Heart right ventricle (tissue), 16 donors: Measurements from ENCODE around the gene ZNF469. TPM values are rescaled to one million over a fixed set of nuclear protein-coding genes. Genes with fewer than 3 reads are reported as not detected.

Experiments
- ATAC-seq, 8 donors: fragments of 200-7000 bp; cut with Tn5 transposase; one replicate each; pipeline ENCODE4 v1.9.1; 2020; ENCODE audit warnings: mild to moderate bottlenecking in 8 of 8, moderate library complexity in 8 of 8, moderate number of reproducible peaks in 1 of 8
- DNase-seq, 2 donors: peaks; one replicate each; pipeline ENCODE4 v3.0.0-alpha.2; 2020
- H3K27ac ChIP-seq, 10 donors: fragments of 200-600 bp; sonication (generic) in 2 of 10; one replicate each; pipeline versions ENCODE4 v1.5.0 to v1.8.0; 2020 to 2022; ENCODE audit warnings: mild to moderate bottlenecking in 3 of 10
- H3K27me3 ChIP-seq, 7 donors: fragments of 200-600 bp; one replicate each; pipeline ENCODE4 v1.8.0; 2021 to 2022; ENCODE audit warnings: mild to moderate bottlenecking in 2 of 7
- H3K36me3 ChIP-seq, 9 donors: fragments of 200-600 bp; sonication (generic) in 1 of 9; one replicate each; pipeline versions ENCODE4 v1.5.0 to v1.8.0; 2020 to 2022; ENCODE audit warnings: mild to moderate bottlenecking in 2 of 9
- H3K4me1 ChIP-seq, 9 donors: fragments of 200-600 bp; sonication (generic) in 1 of 9; one replicate each; pipeline versions ENCODE4 v1.5.0 to v1.8.0; 2020 to 2022; ENCODE audit warnings: mild to moderate bottlenecking in 4 of 9
- H3K4me3 ChIP-seq, 10 donors: fragments of 200-600 bp; sonication (generic) in 2 of 10; one replicate each; pipeline versions ENCODE4 v1.5.0 to v1.8.0; 2020 to 2022; ENCODE audit warnings: mild to moderate bottlenecking in 7 of 10, moderate library complexity in 2 of 10
- H3K9me3 ChIP-seq, 11 donors: fragments of 200-600 bp in 10 of 11; sonication (generic) in 2 of 11; one replicate each; pipeline versions ENCODE4 v1.5.0 to v1.8.0; 2013 to 2022; ENCODE audit warnings: mild to moderate bottlenecking in 2 of 11, control low read depth in 1 of 11, moderate library complexity in 1 of 11
- CTCF ChIP-seq, 9 donors: fragments of 200-600 bp; sonication (generic) in 2 of 9; IDR thresholded peaks; one replicate each; pipeline versions ENCODE4 v1.5.0 to v1.8.0; 2021 to 2022; ENCODE audit warnings: antibody characterized with exemption in 9 of 9, mild to moderate bottlenecking in 5 of 9, moderate library complexity in 1 of 9
- WGBS, 2 donors: extraction: QIAGEN DNeasy Blood & Tissue Kit; methylation state at CpG; one replicate each; pipeline ENCODE4 v1.1.7; 2013; ENCODE audit warnings: inconsistent platforms in 1 of 2; 5-methylcytosine and 5-hydroxymethylcytosine counted together
- intact Hi-C, 10 donors: fragments of 100-400 bp; cut with DNase I; formaldehyde crosslinking; loops; one replicate each; pipeline versions ENCODE4 v1.11.1 to v1.14.2; 2022
- polyA plus RNA-seq, 2 donors: library from polyadenylated mRNA; stranded (reverse); fragments of 200-250 nt; gene quantifications; one replicate each; pipeline ENCODE4 v1.2.3, GENCODE V29; 2013
- total RNA-seq, 10 donors: library from RNA; stranded (reverse); fragmentation: NEBNext Ultra II Directional in 3 of 10; extraction: Animal tissue kit (Norgen Biotek cat#: 25700) in 3 of 10; gene quantifications; one replicate each; pipeline versions ENCODE4 v1.2.1 to v1.2.4, GENCODE V29; 2021 to 2023
- donor health status: Arrhythmogenic right ventricular cardiomyopathy.
- donor health status: ischemic (EF 13 %, LVEDD 7.1; RV severe dilation, severe dysfunction).
- donor health status: healthy with polysubstance abuse.
- donor health status: DM: no; HTN: yes; CAD: no.
- donor health status: DM: no; HTN: no; CAD: no.
- donor health status: ischemic (EF 25% LVEDD 6.9; RV normal size, moderate dysfunction).
- donor health status: ischemic (EF 25% LVEDD 5.7; RV mildly dilated, moderate dysfunction).
- donor health status: healthy.
- donor health status: DM: yes; HTN: yes; CAD: no.
- donor health status: Ischemic cardiomyopathy.
- donor health status: ischemic (EF 35%, LVEDD 5.7; RV mildly dilated, moderate dysfunction).
- donor health status: nonischemic (EF 11% LVEDD 7.7; RV severe dilation, severe dysfunction).
- donor health status: DM: yes; HTN: yes; CAD: no.
- donor health status: PGD.
- donor health status: ischemic (EF 29% LVEDD 5.4; RV normal size, mild dysfunction).
- donor health status: nonischemic (EF 23%, LVEDD 6.1; RV moderate dilation, normal function).

The ZNF469 gene
- total and polyA plus RNA-seq, 12 donors: 0.23 to 1.7 (median 1.00) TPM

- H3K4me1 ChIP-seq: peaks cover 0 to 9% (median 4%) of the 10 kb centered on the region in 9 donors
- peaks cover 0 to 23% (median 16%) of the 10 kb centered on the region in 7 donors for H3K27me3 ChIP-seq
- H3K4me3 ChIP-seq: no peak overlapping the region
- no peak for TF ChIP-seq CTCF (IDR thresholded peaks at IDR 0.05)
- intact Hi-C loops: no loop called here
- H3K9me3 ChIP-seq: no peaks in the 10 kb centered on the region
- H3K27ac ChIP-seq: no peak overlapping the region
- WGBS, 2 donors: 86 to 87% methylated on average over 25 of the region's 25 CpGs
- no peaks in the 10 kb centered on the region for H3K36me3 ChIP-seq
- no peak for DNase-seq
- ATAC-seq: no peak
Measured at GRCh38 chr16:88378836-88379693, 3.7 kb upstream of the ZNF469 start.

- Histone ChIP-seq H3K36me3 (no peaks in the 10 kb centered on the region), H3K4me1 (peaks cover 0 to 13% (median 5%) of the 10 kb centered on the region in 9 donors), H3K27me3 (peaks cover 0 to 29% (median 22%) of the 10 kb centered on the region in 7 donors), H3K9me3 (no peaks in the 10 kb centered on the region), H3K27ac (no peak overlapping the region), H3K4me3 (no peak overlapping the region)
- no peak for TF ChIP-seq CTCF (IDR thresholded peaks at IDR 0.05)
- intact Hi-C loops: no loop called here
- ATAC-seq: no peak
- WGBS, 2 donors: 83 to 87% methylated on average over 8 of the region's 8 CpGs
- DNase-seq: no peak
Measured at GRCh38 chr16:88379694-88380040, 3.1 kb upstream of the ZNF469 start.

GRCh38 chr16:88380099-88380498 is 2.7 kb upstream of the ZNF469 start:
- no peak for DNase-seq
- no peak for TF ChIP-seq CTCF (IDR thresholded peaks at IDR 0.05)
- ATAC-seq: no peak
- Histone ChIP-seq H3K36me3 (no peaks in the 10 kb centered on the region), H3K27ac (no peak overlapping the region), H3K27me3 (peaks cover 0 to 33% (median 24%) of the 10 kb centered on the region in 7 donors), H3K9me3 (no peaks in the 10 kb centered on the region), H3K4me1 (peaks cover 0 to 13% (median 5%) of the 10 kb centered on the region in 9 donors), H3K4me3 (no peak overlapping the region)
- WGBS, 2 donors: 96% methylated on average over 7 of the region's 7 CpGs
- intact Hi-C loops: no loop called here

GRCh38 chr16:88380619-88381018 is 2.1 kb upstream of the ZNF469 start:
- TF ChIP-seq CTCF (IDR thresholded peaks at IDR 0.05): no peak
- intact Hi-C loops: no loop called here
- WGBS, 2 donors: 89 to 93% methylated on average over 7 of the region's 7 CpGs
- no peak overlapping the region for H3K27ac ChIP-seq
- DNase-seq: no peak
- H3K27me3 ChIP-seq: peaks cover 0 to 39% (median 27%) of the 10 kb centered on the region in 7 donors
- H3K4me1 ChIP-seq: peaks cover 0 to 13% (median 5%) of the 10 kb centered on the region in 9 donors
- no peaks in the 10 kb centered on the region for H3K36me3 ChIP-seq
- ATAC-seq: no peak
- H3K4me3 ChIP-seq: no peak overlapping the region
- H3K9me3 ChIP-seq: no peaks in the 10 kb centered on the region
